NCI-H748 treated with DMSO at 0.1 percent for 48 hours (cell line): ENCODE results near the gene OPN1MW.
A peak's percentile ranks its signal among the peaks of the same experiment; 100 is the strongest.
"Not testable (repeated sequence)": the region's sequence is repeated elsewhere in the genome, so short reads cannot be mapped to it uniquely, and the experiment has no call there.

Experiments
- DNase-seq: peaks from one replicate; lab custom pipeline; 2025; lab: John Stamatoyannopoulos, UW

The OPN1MW gene

DNA sequence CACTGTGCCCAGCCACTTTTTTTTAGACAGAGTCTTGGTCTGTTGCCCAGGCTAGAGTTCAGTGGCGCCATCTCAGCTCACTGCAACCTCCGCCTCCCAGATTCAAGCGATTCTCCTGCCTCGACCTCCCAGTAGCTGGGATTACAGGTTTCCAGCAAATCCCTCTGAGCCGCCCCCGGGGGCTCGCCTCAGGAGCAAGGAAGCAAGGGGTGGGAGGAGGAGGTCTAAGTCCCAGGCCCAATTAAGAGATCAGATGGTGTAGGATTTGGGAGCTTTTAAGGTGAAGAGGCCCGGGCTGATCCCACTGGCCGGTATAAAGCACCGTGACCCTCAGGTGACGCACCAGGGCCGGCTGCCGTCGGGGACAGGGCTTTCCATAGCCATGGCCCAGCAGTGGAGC is at the start of gene OPN1MW:
Gene OPN1MW, plus strand, starts transcription at position 301 of the 400 bp plus-strand sequence. Its CDS starts 82 bp downstream, at position 383.
- not testable (repeated sequence) for DNase-seq

DNA sequence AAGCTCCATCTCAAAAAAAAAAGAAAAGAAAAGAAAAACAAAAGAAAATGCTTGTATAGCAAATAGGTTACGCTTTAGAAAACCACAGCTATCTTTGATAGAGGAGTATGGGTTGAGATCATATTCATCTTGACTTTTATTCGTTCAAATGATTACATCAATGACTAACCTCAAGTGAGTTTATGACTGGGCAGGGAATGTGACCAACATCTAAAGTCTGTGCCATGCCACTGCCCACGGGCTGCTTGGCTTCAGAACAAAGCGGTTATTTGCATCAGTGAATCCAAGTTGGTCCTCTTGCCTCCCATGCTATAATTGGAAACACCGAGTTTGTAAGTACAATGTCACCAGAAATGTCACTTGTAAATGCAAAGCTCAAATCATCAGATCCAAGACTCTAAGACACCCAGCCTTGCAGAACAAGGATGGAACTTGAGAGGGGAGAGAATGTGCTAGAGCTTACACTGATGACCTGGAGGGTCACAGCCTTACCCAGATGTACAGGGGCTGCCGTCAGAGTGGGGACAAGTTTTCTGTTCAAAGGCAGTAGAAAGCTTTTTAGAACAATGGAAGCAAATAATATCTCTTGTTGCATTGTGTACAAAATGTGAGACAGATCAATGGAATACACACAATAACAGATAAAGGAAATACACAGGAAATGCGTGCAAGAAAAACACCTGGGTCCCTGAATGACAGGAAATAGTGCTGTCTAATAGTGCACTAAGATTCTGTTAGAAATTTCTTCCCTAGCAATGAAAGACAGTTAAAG is 46.8 kb upstream of the OPN1MW start:
- no peak for DNase-seq

DNA sequence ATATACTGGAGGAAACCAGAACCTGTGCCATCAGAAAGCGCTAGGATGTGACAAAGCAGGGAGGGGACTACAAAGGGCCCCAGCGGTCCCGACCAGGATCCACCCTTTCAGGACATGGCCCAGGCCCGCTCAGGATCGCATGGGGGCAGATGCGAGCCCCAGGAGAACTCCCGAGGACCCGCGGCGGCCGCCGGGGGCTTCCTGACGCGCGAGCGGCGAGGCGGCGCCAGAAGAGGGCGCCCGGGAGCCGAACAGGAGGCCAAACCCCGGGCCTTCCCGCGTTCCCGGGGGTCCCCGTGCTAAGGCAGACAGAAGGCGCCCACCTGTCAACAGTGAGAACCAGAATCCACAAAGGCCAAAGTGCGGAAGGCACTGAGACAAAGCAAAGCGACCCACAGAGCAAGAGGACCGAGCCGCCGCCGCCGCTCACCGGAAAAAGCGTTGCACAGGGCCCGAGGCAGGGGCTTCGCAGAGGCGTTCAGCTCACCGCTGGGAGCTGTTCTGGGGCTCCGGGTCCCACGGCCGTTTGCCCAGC is 45.7 kb upstream of the OPN1MW start:
- DNase-seq, result peak; percentile 20

DNA sequence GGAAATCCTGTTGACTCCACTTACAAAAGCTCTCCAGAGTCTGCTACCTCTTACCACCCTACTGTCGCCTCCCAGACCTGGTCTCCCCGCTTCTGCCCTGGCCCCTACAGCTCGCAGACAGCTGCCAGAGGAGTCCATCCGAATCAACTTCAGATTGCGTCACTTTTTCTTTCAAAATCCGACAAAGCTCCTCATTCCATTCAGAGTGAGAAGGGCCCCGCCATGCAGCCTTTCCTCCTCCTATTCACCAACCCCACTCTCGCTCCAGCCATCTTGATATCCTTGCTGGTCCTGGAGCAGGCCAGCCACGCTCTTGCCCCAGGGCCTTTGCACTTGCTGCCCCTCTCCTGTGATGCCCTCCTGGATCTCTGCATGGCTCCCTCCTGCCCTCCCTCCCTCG is 43.5 kb upstream of the OPN1MW start:
- no peak for DNase-seq

DNA sequence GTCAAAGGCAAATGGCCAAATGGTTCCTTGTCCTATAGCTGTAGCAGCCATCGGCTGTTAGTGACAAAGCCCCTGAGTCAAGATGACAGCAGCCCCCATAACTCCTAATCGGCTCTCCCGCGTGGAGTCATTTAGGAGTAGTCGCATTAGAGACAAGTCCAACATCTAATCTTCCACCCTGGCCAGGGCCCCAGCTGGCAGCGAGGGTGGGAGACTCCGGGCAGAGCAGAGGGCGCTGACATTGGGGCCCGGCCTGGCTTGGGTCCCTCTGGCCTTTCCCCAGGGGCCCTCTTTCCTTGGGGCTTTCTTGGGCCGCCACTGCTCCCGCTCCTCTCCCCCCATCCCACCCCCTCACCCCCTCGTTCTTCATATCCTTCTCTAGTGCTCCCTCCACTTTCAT is 42.2 kb upstream of the OPN1MW start:
- DNase-seq, result no peak

DNA sequence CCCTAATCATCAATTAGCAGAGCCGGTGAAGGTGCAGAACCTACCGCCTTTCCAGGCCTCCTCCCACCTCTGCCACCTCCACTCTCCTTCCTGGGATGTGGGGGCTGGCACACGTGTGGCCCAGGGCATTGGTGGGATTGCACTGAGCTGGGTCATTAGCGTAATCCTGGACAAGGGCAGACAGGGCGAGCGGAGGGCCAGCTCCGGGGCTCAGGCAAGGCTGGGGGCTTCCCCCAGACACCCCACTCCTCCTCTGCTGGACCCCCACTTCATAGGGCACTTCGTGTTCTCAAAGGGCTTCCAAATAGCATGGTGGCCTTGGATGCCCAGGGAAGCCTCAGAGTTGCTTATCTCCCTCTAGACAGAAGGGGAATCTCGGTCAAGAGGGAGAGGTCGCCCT is 41.7 kb upstream of the OPN1MW start:
- DNase-seq, result no peak

DNA sequence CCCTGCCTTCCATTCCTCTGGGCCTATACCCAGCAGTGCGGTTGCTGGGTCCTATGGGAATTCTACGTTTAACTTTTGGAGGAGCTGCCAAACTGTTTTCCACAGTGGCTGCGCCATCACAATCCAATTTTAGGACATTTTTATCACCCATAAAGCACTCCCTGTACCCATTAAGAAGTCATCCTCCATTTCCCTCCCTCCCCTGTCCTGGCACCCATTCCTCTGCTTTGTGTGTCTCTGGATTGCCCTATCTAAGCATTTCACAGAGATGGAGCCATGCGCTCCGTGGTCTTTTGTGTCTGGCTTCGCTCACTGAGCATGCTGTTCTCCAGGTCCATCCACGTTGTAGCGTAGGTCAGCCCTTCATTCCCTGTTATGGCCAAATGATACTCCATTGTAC is 40.0 kb upstream of the OPN1MW start:
- no peak for DNase-seq

DNA sequence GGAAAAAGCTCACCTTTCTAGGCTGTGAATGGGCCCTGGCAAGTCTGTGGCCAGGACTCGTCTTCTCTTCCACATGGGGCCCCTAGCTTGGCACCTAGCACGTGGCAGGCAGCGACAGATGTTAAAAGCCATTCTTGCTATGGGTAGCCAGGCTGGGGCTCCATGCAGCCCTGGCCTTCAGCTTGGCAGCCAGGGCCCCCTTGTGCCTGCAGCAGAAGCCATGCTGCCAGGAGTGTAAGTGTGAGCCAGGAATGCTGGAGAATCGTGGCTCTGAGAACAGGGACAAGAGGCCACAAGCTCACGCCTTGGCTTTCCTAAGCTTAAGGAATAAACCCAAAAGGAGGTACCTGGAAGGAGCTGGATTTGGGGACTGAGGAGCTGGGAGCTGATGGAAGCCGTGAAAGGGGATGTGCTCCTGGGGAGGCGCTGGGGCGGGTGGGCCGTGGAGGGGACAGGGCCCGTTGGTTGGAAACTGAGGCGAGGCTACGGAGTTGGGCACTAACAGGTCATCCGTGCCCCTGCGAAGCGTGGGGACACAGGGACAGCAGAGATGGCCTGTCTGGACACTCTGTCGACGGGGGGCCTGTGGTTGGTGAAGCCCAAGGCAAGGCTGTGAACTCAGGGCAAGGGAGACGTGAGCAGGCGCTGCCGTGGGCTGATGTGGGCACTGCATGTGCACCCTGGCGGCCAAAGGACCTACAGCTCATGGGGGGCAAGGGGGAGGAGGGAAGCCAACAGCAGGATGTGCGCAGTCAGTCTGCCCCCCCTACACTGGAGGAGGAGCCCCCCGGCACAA is 39.2 kb upstream of the OPN1MW start:
- DNase-seq, result no peak

DNA sequence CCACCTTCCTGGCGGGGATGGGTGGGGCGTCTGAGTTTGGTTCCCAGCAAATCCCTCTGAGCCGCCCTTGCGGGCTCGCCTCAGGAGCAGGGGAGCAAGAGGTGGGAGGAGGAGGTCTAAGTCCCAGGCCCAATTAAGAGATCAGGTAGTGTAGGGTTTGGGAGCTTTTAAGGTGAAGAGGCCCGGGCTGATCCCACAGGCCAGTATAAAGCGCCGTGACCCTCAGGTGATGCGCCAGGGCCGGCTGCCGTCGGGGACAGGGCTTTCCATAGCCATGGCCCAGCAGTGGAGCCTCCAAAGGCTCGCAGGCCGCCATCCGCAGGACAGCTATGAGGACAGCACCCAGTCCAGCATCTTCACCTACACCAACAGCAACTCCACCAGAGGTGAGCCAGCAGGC is 38.4 kb upstream of the OPN1MW start, which contains the start of gene OPN1LW:
Gene OPN1LW, plus strand, starts transcription at position 234 of the 400 bp plus-strand sequence. Its CDS starts 41 bp downstream, at position 275.
- not testable (repeated sequence) for DNase-seq

DNA sequence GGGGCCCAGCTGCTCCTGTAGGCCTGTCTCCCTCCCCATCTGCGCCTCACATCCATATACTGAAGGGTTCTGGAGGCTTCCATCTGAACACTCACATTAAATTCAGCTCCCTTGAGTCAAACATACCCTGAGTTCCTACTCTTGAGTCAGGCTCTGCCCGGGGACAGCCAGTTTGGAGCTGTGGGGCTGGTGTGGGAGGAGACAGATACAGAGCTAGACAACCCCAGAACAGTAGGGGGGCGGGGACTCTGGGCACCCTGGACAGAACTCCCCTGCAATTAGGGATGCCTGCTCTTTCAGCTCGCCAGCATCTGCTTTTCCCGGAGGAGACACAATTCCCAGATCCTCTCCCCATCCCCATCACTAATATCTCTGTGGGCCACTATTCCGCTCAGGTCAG is 31.4 kb upstream of the OPN1MW start:
- DNase-seq, result not testable (repeated sequence)

DNA sequence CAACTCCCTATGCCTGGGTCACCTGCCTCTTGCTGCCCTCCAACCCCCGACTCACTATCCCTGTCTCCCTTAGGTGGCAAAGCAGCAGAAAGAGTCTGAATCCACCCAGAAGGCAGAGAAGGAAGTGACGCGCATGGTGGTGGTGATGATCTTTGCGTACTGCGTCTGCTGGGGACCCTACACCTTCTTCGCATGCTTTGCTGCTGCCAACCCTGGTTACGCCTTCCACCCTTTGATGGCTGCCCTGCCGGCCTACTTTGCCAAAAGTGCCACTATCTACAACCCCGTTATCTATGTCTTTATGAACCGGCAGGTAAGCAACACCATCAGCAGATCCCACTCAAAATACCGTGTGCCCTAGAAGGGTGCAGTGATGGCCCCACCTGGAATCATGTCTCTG is 26.2 kb upstream of the OPN1MW start:
- not testable (repeated sequence) for DNase-seq

DNA sequence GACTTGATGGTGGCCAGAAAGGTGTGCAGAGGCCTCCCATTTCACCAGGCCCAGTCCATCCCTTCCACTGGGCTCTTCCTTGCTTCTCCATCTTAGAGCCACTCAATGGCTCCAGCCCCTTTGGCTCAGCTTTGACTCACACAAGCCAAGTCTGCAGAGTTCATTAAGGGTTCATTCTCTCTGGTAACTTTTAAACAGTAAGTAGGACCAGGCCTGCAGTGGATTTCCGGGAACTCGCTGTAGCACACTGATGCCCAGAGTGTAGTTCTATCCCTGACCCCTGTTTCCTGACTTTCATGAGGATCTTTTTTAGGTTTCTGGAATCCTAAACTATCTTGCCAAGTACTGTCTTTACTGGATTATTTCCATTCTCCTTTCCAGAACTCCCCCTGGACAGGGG is 25.2 kb upstream of the OPN1MW start:
- not testable (repeated sequence) for DNase-seq

DNA sequence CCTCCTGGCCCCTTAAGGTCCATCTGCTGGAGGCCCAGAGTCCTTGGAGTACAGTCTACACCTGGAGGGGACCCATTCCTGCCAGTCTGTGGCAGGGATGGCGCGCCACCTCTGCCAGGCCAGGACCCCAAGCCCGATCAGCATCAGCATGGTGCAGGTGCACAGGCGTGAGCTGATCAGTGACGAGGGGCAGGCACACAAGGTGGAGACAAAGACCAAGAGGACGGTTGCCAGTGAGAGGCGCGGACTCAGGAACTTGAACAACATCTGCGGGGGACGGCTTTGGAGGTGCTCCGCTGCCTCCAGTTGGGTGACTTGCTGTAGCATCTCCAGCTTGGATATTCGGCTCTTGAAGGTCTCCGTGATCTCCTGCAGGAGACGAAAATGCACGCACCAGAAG is 23.1 kb upstream of the OPN1MW start:
- not testable (repeated sequence) for DNase-seq

DNA sequence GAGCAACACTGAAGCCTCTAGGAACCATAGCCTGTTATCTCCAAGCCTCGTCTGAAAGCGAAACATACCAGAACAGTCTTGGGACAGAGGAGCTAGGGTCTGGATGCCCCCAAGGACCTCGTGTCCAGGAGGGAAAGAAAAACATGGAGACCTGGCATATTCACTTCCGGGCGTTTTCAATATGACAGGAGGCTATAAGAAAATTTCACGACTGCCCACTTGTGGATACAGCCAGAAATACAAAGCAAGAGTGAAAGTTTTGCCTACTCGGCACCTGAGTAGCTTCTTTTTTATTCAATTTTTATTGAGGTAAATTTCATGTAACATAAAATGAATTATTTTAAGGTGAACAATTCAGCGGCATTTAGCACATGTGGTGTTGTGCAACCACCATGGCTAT is 17.5 kb upstream of the OPN1MW start:
- DNase-seq, result not testable (repeated sequence)

DNA sequence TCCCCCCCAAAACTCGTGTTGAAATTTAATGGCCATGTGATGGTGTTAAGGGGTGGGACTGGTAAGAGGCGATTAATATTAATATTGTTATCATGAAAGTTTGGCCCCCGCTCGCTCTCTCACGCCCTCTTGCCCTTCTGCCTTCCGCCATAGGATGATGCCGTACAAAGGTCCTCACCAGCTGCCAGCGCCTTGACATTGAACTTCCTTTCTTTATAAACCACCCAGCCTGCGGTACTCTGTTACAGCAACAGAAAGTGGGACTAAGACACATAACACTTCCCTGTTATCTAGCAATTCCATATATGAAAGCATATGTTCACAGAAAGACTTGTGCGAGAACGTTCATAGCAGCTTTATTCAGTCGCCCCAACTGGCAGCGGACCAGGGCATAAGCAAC is 14.0 kb upstream of the OPN1MW start:
- not testable (repeated sequence) for DNase-seq

DNA sequence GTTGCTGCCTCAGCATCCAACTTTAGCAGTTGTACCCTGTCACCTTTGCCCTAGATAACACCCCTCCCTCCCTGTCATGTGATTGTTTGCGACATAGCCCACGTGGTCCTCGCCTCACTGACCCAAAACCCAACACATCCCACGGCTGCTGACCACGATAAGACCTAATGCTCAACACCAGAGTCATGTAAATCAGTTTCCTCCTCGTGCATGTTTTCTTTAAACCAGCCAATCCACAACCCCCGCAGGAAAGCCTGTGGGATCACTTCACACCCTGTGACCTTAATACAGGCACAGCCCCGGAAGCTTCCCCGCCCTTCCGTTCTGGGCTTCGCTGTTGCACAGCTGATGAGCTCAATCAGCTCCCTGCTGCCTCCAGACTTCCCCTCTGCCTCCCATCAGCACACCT is 9.9 kb upstream of the OPN1MW start:
- DNase-seq, result not testable (repeated sequence)

DNA sequence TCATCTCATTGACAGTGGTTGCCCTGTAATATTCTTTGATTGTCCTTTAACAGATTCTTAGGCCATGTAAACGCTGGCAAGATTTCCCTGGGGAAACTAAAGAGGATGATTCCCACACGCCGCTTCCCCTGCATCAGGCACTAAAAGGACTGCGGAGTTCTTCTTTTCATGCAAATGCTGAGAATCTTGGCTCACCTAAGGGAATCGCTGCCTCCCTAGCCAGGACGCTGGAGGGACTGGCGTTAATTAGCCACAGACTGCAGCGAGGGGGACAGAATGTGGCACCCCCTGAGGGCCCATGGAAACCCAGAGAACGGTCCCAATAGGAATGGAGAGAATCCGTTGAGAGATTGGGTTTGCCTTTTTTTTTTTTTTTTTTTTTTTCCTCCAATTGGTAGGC is 8.0 kb upstream of the OPN1MW start:
- not testable (repeated sequence) for DNase-seq

DNA sequence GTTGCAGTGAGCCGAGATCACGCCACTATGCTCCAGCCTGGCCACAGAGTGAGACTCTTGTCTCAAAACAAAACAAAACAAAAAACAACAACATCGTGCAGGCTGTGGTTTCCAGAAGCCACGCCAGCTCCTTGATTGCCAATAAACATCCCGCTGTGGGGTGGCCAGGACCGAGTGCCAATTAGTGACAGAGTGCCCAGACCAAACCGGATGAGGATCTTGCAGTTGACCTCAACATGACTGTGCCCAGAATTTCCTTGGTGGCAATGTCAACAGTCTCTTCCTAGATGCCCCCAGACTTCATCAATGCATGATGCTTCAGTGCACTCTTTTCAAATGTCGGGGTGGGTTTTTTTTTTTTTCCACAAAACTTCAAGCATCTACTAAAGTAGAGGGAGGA is 1.4 kb downstream of the OPN1MW start:
- not testable (repeated sequence) for DNase-seq

DNA sequence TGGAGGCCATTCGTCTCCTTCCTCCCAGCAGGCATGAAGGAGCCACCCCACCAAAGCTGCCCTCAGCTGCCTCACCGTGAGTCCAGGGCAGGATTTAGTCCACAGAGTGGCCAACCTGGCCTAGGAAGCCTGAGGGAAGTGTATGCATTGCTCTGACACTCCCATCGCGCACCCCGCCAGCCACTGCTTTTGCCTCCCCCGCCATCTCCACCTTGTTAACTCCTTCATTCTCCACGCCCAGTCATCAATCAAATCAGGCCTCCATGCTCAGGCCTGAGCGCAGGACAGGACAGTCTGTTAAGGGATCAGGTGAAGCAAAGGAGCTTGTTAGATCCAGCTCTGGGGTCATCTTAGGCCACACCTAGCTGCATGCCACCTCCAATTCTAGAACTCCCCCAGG is 10.4 kb downstream of the OPN1MW start:
- DNase-seq, result not testable (repeated sequence)

DNA sequence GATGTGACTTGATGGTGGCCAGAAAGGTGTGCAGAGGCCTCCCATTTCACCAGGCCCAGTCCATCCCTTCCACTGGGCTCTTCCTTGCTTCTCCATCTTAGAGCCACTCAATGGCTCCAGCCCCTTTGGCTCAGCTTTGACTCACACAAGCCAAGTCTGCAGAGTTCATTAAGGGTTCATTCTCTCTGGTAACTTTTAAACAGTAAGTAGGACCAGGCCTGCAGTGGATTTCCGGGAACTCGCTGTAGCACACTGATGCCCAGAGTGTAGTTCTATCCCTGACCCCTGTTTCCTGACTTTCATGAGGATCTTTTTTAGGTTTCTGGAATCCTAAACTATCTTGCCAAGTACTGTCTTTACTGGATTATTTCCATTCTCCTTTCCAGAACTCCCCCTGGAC is 11.9 kb downstream of the OPN1MW start:
- DNase-seq, result not testable (repeated sequence)

DNA sequence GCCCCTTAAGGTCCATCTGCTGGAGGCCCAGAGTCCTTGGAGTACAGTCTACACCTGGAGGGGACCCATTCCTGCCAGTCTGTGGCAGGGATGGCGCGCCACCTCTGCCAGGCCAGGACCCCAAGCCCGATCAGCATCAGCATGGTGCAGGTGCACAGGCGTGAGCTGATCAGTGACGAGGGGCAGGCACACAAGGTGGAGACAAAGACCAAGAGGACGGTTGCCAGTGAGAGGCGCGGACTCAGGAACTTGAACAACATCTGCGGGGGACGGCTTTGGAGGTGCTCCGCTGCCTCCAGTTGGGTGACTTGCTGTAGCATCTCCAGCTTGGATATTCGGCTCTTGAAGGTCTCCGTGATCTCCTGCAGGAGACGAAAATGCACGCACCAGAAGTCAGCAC is 14.1 kb downstream of the OPN1MW start:
- DNase-seq, result not testable (repeated sequence)

DNA sequence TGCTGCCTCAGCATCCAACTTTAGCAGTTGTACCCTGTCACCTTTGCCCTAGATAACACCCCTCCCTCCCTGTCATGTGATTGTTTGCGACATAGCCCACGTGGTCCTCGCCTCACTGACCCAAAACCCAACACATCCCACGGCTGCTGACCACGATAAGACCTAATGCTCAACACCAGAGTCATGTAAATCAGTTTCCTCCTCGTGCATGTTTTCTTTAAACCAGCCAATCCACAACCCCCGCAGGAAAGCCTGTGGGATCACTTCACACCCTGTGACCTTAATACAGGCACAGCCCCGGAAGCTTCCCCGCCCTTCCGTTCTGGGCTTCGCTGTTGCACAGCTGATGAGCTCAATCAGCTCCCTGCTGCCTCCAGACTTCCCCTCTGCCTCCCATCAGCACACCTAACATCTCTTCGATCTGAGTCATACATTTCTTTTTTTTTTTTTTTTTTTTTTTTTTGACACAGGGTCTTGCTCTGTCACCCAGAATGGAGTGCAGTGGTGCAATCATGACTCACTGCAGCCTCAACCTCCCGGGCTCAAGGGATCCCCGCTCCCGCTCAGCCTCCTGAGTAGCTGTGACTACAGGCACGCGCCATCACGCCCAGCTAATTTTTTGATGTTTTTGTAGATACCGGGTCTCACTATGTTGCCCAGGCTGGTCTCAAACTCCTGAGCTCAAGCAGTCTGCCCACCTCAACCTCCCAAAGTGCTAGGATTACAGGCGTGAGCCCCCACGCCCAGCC is 27.4 kb downstream of the OPN1MW start:
- DNase-seq, result not testable (repeated sequence)
